Type B pancreatic cell (in vitro differentiated cells): ENCODE results near the gene KIF6. TPM values are rescaled to one million over a fixed set of nuclear protein-coding genes. Genes with fewer than 3 reads are reported as not detected.
"Not testable (repeated sequence)": the region's sequence is repeated elsewhere in the genome, so short reads cannot be mapped to it uniquely, and the experiment has no call there.

Source experiments
- DNase-seq: peaks from one replicate; pipeline ENCODE4 v3.0.0; 2021; ENCODE audit warnings: mixed read lengths; ENCODE audit not compliant: unreplicated experiment; ENCODE audit errors: extremely low spot score
- H3K27ac Mint-ChIP-seq: 2 replicates; pipeline ENCODE4 v1.8.0; 2021; ENCODE audit warnings: mild to moderate bottlenecking, mixed read lengths
- H3K27me3 Mint-ChIP-seq: 2 replicates; pipeline ENCODE4 v1.8.0; 2021; ENCODE audit warnings: mixed read lengths
- H3K36me3 Mint-ChIP-seq: 2 replicates; pipeline ENCODE4 v1.8.0; 2021; ENCODE audit warnings: mixed read lengths
- H3K4me1 Mint-ChIP-seq: one replicate; pipeline ENCODE4 v1.8.0; 2021; ENCODE audit warnings: mixed read lengths; ENCODE audit not compliant: unreplicated experiment
- H3K4me3 Mint-ChIP-seq: 2 replicates; pipeline ENCODE4 v1.8.0; 2021; ENCODE audit warnings: mild to moderate bottlenecking, mixed read lengths
- H3K9me3 Mint-ChIP-seq: 2 replicates; pipeline ENCODE4 v1.8.0; 2021; ENCODE audit warnings: mixed read lengths
- CTCF ChIP-seq: fragments of 200-600 bp; sonication (generic); conservative IDR thresholded peaks from 2 replicates; pipeline ENCODE4 v1.5.0; 2021; ENCODE audit warnings: antibody characterized with exemption, mild to moderate bottlenecking
- total RNA-seq: library from RNA; stranded (reverse); gene quantifications from 2 replicates; pipeline ENCODE4 v1.2.1, GENCODE V29; 2021; ENCODE audit warnings: low replicate concordance

Gene KIF6
- total RNA-seq, 1 donor from 2014 or later = 3.3 TPM

GRCh38 chr6:39488255-39488879, 236.8 kb downstream of the KIF6 start:
- Mint-ChIP-seq H3K36me3 (no peaks in the 10 kb centered on the region), H3K9me3 (no peaks in the 10 kb centered on the region), H3K27ac (no peak overlapping the region), H3K27me3 (no peaks in the 10 kb centered on the region), H3K4me3 (no peak overlapping the region), H3K4me1 (peaks cover 5% of the 10 kb centered on the region)
- TF ChIP-seq CTCF = no peak
- DNase-seq = no peak

GRCh38 chr6:39484276-39484675, 240.9 kb downstream of the KIF6 start:
- no peak for TF ChIP-seq CTCF
- H3K9me3 Mint-ChIP-seq = no peaks in the 10 kb centered on the region
- no peaks in the 10 kb centered on the region for H3K27me3 Mint-ChIP-seq
- H3K4me1 Mint-ChIP-seq = no peaks in the 10 kb centered on the region
- DNase-seq = no peak
- no peak overlapping the region for H3K27ac Mint-ChIP-seq
- no peaks in the 10 kb centered on the region for H3K36me3 Mint-ChIP-seq
- no peak overlapping the region for H3K4me3 Mint-ChIP-seq

- not testable (repeated sequence) for H3K36me3 Mint-ChIP-seq, H3K27me3 Mint-ChIP-seq, H3K4me3 Mint-ChIP-seq, DNase-seq, H3K9me3 Mint-ChIP-seq, H3K27ac Mint-ChIP-seq, H3K4me1 Mint-ChIP-seq
Measured at GRCh38 chr6:39479819-39480218, 245.4 kb downstream of the KIF6 start.

- Mint-ChIP-seq H3K4me3 (no peak overlapping the region), H3K9me3 (peaks cover 6% of the 10 kb centered on the region), H3K36me3 (no peaks in the 10 kb centered on the region), H3K27ac (no peak overlapping the region), H3K4me1 (no peaks in the 10 kb centered on the region), H3K27me3 (peaks cover 4% of the 10 kb centered on the region)
- DNase-seq = no peak
- no peak for TF ChIP-seq CTCF
Measured at GRCh38 chr6:39476670-39477069, 248.5 kb downstream of the KIF6 start.

GRCh38 chr6:39476151-39476550, 249.1 kb downstream of the KIF6 start:
- no peak for DNase-seq
- H3K4me1 Mint-ChIP-seq = peaks cover 4% of the 10 kb centered on the region
- no peak overlapping the region for H3K27ac Mint-ChIP-seq
- H3K27me3 Mint-ChIP-seq = peaks cover 4% of the 10 kb centered on the region
- H3K4me3 Mint-ChIP-seq = no peak overlapping the region
- no peaks in the 10 kb centered on the region for H3K36me3 Mint-ChIP-seq
- peaks cover 6% of the 10 kb centered on the region for H3K9me3 Mint-ChIP-seq
- TF ChIP-seq CTCF = no peak

GRCh38 chr6:39471954-39472659, 253.1 kb downstream of the KIF6 start:
- TF ChIP-seq CTCF = no peak
- Mint-ChIP-seq H3K27ac (no peak overlapping the region), H3K4me1 (peaks cover 16% of the 10 kb centered on the region), H3K36me3 (no peaks in the 10 kb centered on the region), H3K9me3 (no peaks in the 10 kb centered on the region), H3K27me3 (peaks cover 4% of the 10 kb centered on the region), H3K4me3 (no peak overlapping the region)
- DNase-seq = no peak
